NCI-H526 (cell line): ENCODE data around the gene ATXN2.
"Not testable (repeated sequence)": the region's sequence is repeated elsewhere in the genome, so short reads cannot be mapped to it uniquely, and the experiment has no call there.

Source experiments
- DNase-seq, 2 experiments: peaks; one replicate each; lab custom pipeline; 2025; lab: John Stamatoyannopoulos, UW

The ATXN2 gene

GRCh38 chr12:111598637-111599452, at the start of gene ATXN2:
Gene ATXN2 (minus strand): TSS chr12:111599315. CDS start chr12:111599034, 281 bp downstream.
- peak in 1 of 2 experiments; percentile 91 for DNase-seq

- no peak for DNase-seq
Measured at GRCh38 chr12:111645433-111645832, 46.3 kb upstream of the ATXN2 start.

- no peak for DNase-seq
Measured at GRCh38 chr12:111643427-111643826, 44.3 kb upstream of the ATXN2 start.

- no peak for DNase-seq
Measured at GRCh38 chr12:111642681-111643426, 43.7 kb upstream of the ATXN2 start.

- DNase-seq = no peak
Measured at GRCh38 chr12:111640506-111640905, 41.4 kb upstream of the ATXN2 start.

- DNase-seq = no peak
Measured at GRCh38 chr12:111638556-111638955, 39.4 kb upstream of the ATXN2 start.

GRCh38 chr12:111636209-111636945, 37.3 kb upstream of the ATXN2 start:
- DNase-seq = no peak

- DNase-seq = no peak
Measured at GRCh38 chr12:111635524-111635923, 36.4 kb upstream of the ATXN2 start.

GRCh38 chr12:111628505-111629260, 29.6 kb upstream of the ATXN2 start:
- no peak for DNase-seq

- no peak for DNase-seq
Measured at GRCh38 chr12:111626230-111626629, 27.1 kb upstream of the ATXN2 start.

- no peak for DNase-seq
Measured at GRCh38 chr12:111624540-111624939, 25.4 kb upstream of the ATXN2 start.

GRCh38 chr12:111617841-111618240, 18.7 kb upstream of the ATXN2 start:
- not testable (repeated sequence) for DNase-seq

- no peak for DNase-seq
Measured at GRCh38 chr12:111616177-111616623, 17.1 kb upstream of the ATXN2 start.

GRCh38 chr12:111607239-111607638, 8.1 kb upstream of the ATXN2 start:
- DNase-seq = peak in 1 of 2 experiments; percentile 11

GRCh38 chr12:111606767-111607230, 7.7 kb upstream of the ATXN2 start:
- DNase-seq = no peak

- DNase-seq = no peak
Measured at GRCh38 chr12:111605911-111606766, 7.0 kb upstream of the ATXN2 start.

GRCh38 chr12:111602857-111603256, 3.7 kb upstream of the ATXN2 start:
- DNase-seq = not testable (repeated sequence)

- DNase-seq = no peak
Measured at GRCh38 chr12:111602348-111602747, 3.2 kb upstream of the ATXN2 start.

GRCh38 chr12:111600986-111601385, 1.9 kb upstream of the ATXN2 start:
- DNase-seq = not testable (repeated sequence)

GRCh38 chr12:111600205-111600642, 1.1 kb upstream of the ATXN2 start:
- no peak for DNase-seq
